K562 (cell line): Measurements from ENCODE around the gene GEMIN7.

Experiments
- DDX20 ChIP-seq: fragments of 450-650 bp; IDR thresholded peaks from 2 replicates; pipeline ENCODE4 v1.6.1; 2016; ENCODE audit warnings: missing genetic modification characterization, low read depth, mild to moderate bottlenecking, missing compliant biosample characterization, moderate library complexity
- MCM3 ChIP-seq: fragments of 450-650 bp; IDR thresholded peaks from 2 replicates; pipeline ENCODE4 v1.6.1; 2016
- NFATC3 ChIP-seq: fragments of 450-650 bp; IDR thresholded peaks from 2 replicates; pipeline ENCODE4 v1.6.1; 2017; ENCODE audit warnings: mild to moderate bottlenecking
- RBFOX2 ChIP-seq: fragments of 200-400 bp; formaldehyde crosslinking; IDR thresholded peaks from 2 replicates; pipeline ENCODE4 v1.6.1; 2017; ENCODE audit warnings: low read depth, mild to moderate bottlenecking, low read length, moderate library complexity
- TF ChIP-seq, protein P1 (sequence below): sonication (generic); formaldehyde crosslinking; IDR thresholded peaks from 2 replicates; pipeline ENCODE4 v1.9.0; 2022; ENCODE audit warnings: mild to moderate bottlenecking, missing genetic modification reagents
- TF ChIP-seq, protein P2 (sequence below): fragments of 450-650 bp; IDR thresholded peaks from 2 replicates; pipeline ENCODE4 v1.6.1; 2016; ENCODE audit warnings: mild to moderate bottlenecking

DNA sequence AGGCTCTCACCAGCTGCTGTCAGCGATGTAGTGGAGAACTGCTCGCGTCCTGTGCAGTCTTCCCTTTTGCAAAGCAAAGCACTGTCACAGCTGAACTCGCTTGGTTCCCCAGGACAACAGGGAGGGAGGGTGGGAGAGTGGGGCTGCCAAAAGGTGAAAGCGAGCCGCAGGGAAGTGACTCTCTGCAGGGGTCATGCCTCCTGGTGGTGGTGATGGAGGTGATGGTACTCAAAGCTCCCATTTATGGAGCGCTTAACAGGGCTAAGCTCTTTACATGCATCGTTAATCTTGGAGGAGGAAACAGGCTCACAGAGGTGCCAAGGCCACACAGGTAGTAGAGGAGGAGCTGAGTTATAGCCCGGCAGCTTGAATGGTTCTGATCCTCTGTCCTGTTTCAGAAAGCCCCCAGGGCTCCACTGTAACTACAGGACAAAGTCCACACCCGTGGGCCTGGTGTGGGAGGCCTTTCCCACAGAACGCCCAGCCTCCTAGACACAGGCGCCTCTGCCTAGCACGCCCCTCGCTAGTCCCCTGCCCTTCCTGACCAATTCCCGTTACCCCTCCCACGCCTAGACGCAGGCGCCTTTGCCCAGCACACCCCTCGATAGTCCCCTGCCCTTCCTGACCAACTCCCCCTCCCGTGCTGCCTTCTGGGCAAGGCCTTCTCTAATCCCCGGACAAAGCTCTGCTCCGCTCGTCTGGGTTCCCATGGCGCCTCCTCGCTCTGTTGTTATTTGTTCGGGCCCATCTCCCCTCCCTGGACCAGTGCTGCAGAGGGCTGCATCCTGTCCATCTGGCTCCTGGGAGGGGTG lies 24.7 kb downstream of the GEMIN7 start:
- no peak for TF ChIP-seq MCM3
- no peak for TF ChIP-seq NFATC3
- TF ChIP-seq DDX20 (tag) = no peak
- TF ChIP-seq RBFOX2 = no peak
- TF ChIP-seq, protein P1, sequence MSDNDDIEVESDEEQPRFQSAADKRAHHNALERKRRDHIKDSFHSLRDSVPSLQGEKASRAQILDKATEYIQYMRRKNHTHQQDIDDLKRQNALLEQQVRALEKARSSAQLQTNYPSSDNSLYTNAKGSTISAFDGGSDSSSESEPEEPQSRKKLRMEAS = no peak
- TF ChIP-seq, protein P2, sequence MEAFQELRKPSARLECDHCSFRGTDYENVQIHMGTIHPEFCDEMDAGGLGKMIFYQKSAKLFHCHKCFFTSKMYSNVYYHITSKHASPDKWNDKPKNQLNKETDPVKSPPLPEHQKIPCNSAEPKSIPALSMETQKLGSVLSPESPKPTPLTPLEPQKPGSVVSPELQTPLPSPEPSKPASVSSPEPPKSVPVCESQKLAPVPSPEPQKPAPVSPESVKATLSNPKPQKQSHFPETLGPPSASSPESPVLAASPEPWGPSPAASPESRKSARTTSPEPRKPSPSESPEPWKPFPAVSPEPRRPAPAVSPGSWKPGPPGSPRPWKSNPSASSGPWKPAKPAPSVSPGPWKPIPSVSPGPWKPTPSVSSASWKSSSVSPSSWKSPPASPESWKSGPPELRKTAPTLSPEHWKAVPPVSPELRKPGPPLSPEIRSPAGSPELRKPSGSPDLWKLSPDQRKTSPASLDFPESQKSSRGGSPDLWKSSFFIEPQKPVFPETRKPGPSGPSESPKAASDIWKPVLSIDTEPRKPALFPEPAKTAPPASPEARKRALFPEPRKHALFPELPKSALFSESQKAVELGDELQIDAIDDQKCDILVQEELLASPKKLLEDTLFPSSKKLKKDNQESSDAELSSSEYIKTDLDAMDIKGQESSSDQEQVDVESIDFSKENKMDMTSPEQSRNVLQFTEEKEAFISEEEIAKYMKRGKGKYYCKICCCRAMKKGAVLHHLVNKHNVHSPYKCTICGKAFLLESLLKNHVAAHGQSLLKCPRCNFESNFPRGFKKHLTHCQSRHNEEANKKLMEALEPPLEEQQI = no peak
